Glomerular visceral epithelial cell (primary cell): ENCODE results near the gene SGCA.

ENCODE experiments used
- DNase-seq: peaks from one replicate; pipeline ENCODE4 v3.0.0-alpha.2; 2016; ENCODE audit errors: extremely low spot score

SGCA gene

DNA sequence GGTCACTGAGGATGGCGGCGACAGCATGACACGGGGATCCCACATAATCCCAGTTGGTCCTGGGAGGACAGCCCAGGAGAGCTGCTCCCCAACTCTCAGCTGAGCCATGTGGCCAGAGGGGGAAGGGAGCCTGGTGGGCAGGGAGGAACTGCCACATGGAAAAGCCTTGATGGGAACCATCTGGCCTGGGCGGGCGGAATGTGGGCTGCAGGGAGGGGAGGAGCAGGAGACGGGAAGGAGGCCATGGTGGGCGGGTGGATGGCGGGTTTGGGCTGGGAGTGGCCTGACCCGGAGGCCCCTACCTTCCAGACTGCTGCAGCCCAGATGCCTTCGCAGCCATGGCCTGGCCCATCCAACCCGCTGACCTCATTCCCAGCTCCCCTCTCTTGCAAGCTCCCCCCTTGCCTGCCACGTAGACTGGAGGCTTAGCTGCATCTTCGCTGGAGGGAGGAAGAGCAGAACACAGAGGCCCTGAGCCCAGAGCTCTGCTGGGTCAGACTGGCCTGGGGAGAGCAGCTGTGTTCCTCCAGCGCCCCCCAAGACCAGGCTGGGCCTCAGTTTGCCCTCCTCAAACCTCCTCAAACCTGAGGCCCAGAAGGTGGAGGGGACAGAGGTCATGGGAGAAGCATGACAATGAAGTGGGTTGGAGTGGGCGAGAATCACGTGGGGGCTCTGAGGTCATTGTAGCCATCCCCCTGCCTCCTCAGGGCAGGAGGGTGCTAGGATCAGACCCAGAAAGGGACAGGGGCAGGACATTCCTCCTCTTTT is 43.9 kb downstream of the SGCA start:
- DNase-seq: peak; percentile 99

DNA sequence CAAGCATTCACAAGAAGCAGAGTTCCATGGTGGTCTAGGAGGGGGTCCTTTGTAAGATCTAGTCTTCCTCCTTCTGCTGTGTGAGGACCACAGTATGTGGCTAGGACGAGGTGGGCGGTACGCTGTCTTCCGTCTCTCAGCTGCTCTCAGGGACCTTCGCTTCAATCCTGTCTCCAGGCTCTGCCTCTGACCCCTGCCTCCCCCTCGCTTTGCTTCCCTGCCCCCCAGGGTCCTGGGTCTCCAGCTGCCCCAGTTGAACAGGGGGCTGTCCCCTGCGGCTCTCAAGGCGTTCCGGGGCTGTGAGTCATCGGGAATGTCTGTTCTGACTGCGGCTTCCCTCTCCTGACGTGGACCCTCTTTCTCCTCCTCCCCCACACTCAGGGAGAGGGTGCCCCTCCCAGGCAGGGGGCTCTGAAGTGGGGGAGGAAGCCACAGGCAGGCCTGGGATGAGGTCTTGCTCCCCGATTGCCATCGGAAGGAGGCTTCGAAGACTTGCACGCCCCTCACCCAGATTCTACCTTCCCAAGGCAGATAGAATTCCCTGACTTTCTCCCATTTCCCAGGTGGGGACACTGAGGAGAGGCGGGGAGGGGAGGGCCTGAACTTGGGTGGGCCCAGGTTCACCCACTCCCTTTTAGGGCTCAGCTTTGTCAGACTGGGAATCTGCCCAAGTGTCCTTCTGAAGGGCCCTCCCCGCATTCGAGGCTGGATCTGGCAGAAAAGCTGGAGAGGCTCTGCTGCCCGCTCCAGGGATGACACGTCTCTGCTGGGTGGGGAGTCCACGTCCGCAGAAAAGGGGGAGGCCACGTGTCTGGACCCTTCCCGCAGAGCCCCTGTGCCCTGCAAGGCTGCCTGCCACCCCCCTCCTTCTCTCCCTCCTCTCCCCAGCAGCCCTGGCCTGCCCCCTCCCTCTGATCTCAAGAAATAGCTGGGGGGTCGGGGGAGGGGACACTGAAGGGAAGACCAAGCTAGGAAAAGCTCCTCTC is 44.7 kb downstream of the SGCA start:
- DNase-seq: peak; percentile 99

GRCh38 chr17:50211249-50212120 is 45.7 kb downstream of the SGCA start:
- no peak for DNase-seq

DNA sequence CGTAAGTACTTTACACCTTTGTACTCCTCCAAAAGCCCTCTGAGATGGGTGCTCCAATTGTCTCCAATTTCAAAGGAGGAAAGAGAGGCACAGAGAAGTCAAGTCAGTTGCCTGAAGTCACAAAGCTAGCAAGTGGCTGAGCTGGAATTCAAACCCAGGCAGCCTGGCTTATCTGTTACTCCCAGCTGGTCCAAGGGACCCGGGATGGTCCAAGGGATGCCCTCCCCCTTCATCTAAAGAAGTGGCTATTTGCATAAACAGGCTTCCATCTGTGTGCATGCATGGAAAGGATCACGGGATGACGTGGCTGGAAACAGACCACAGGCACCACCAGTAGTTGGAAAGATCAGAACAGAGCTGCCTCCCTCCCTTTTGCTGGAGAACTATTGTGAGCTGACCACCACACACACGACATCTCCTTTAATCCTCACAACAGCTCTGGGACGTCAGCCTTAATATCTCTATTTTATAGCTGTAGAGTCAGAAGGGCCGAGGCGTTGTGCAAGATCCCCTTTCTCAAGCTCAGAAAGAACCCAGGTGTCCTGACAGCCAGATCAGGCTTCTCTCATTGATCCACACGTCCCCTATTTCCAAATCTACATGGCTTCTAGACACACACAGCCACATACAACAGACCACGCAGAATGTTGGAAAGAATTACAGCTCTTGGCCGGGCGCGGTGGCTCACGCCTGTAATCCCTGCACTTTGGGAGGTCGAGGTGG is 46.5 kb downstream of the SGCA start:
- peak; percentile 46 for DNase-seq

- peak; percentile 66 for DNase-seq
These were observed 47.5 kb downstream of the SGCA start for GRCh38 chr17:50213026-50214022.

GRCh38 chr17:50214976-50215760 is 49.4 kb downstream of the SGCA start:
- no peak for DNase-seq

- DNase-seq: no peak
These were observed 51.8 kb downstream of the SGCA start for GRCh38 chr17:50217591-50217990.

DNA sequence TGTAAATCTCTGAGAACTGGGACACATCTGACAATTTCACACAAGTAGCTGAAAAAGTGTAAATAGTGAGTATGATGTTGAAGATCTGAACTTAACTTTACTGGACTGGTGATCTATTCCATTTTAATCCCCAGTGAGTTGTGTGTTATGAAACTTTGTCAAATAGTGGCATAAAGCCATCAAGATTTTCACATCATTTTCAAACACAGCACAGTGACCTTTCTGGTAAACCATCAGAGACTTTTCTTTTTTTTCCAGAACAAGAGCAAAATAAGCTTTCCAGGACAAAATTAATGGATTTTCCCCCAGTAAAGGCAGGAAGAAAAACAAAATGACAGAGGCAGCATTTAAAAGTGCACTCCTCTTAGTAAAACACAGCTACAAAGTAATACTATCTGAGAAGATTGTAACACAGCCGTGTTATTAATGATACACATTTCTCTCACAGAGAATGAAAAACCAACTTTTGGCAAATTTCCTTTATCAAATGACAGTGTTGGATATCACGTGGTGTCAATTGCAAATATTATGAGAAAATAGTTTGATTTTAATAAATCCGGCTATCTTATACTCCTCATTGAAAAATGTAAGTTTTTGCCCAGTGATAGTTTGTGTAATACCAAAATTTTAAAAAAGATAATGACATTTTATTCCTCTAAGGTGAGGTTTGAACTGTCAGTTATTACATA is 52.4 kb downstream of the SGCA start:
- DNase-seq: no peak

DNA sequence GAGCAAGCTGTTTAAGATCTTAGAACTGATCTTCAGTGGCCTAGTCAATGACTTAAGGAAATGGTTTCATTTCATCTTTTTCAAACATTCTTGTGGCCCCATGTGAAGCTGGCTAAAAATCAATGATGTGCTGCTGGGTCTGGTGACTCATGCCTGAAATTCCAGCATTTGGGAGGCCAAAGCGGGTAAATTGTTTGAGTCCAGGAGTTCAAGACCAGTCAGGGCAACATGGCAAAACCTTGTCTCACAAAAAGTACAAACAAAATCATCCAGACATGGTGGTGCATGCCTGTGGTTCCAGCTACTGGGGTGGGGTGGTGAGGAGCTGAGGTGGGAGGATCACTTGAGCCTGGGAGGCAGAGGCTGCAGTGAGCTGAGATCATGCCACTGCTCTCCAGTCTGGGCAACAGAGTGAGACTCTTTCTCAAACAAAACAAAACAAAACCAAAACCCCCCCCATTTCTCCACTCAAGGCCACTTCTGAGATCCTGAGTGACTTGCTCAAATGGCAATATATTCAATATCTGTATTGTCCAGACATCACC is 53.0 kb downstream of the SGCA start:
- peak; percentile 96 for DNase-seq

- DNase-seq: peak; percentile 93
These were observed 53.5 kb downstream of the SGCA start for GRCh38 chr17:50219342-50219741.

DNA sequence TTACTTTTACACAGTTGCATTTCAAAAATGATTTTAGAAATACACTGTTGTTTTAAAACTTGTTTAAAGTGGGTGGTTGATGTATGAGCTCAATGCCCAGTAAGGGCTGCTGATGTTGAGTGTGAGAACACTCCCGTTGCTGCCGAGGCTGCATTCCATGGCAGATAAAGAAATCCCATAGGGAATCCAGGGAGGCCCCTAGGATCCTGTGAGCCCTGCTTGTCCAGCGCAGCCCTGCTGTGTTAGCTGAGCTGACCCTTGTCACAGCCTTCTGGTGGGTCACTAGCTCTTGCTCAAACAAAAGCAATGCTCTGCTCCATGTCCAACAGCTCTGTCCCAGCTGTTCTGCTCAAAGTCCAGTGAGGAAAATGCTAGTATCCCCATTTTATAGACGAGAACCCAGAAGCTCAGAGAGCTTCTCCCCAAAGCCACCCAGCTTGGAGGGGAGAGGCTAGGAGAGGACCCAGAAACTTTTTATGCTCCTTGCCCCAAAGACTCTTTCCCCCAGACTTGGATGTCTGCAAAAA is 54.2 kb downstream of the SGCA start:
- peak; percentile 52 for DNase-seq

DNA sequence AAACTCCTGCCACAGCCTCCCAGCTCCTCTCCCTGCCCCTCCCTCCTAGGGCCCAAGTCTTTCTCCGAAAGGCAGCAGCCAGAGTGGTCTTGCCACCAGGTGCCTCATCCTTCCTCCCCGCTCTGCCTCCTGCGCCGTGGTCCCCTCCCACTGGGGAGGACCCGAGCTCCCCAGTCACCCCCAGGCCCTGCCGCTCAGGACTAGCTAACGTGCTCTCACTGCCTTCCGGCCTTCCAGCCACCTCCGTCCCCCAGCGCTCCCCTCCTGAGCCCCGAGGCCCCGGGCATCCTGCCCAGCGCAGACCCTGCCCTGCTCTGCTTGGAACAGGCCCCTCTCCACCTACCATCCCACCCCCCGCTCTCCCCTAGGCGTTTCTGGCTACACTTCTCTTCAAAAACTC is 55.0 kb downstream of the SGCA start:
- DNase-seq: no peak

GRCh38 chr17:50221266-50221863 is 55.6 kb downstream of the SGCA start:
- DNase-seq: peak; percentile 69

DNA sequence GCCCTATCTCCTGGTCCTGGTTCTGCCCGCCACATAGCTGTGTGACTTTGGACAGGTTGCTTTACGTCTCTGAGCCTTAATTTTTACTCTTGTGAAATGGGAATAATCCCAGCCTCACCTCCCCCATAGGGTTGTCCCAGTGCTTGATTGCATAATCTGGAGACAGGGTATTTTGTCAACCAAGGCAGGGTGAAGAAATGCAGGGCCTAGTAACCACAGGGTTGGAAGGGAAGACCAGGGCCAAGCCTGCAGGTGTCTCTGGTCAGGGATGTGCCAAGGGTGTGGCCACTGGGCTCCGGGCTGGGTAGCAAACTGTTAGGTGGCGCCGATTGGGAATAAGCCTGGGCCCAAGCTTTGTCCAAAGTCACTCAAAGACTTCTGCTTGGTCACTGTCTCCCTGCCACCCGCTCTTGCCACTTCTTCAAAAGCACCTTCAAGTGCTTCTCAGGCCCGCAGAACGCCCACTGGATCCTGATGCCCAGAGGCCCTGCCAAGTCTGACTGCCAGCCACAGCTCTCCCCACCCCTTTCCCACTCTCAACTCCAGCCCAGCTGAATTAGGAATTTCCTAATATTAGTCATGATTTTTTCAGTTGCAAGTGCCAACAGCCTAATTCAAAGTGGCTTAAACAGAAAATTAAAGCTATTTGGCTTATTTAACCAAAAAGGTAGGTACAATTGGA is 56.2 kb downstream of the SGCA start:
- peak; percentile 77 for DNase-seq

- no peak for DNase-seq
These were observed 57.1 kb downstream of the SGCA start for GRCh38 chr17:50222922-50223321.
